Suppressor macrophage (primary cell): Measurements from ENCODE around the gene TPCN2.
A peak's percentile ranks its signal among the peaks of the same experiment; 100 is the strongest.

Source experiments
- DNase-seq, 4 experiments: peaks; one replicate each; pipeline ENCODE4 v3.0.0-alpha.2; 2020 to 2022

Gene TPCN2

DNA sequence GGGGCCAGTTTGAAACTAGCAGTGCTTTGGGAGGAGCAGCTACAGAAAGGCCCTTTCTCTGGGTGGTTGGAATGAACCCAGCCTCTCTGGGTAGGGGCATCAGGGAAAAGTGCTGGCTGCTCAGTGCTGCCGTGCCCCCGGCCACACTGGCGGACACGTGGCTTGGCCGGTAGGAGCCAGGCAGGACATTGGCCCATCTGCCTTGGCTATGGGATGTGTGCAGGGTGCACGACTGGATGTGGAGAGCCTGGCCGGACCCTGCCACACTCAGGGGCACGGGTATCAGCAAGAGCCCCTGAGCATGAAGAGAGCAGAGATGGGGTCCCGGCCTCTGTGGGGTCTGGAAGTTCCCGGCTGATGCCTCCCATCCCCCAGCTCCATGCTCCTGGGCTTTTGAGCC, 46.6 kb downstream of the TPCN2 start:
- no peak for DNase-seq

DNA sequence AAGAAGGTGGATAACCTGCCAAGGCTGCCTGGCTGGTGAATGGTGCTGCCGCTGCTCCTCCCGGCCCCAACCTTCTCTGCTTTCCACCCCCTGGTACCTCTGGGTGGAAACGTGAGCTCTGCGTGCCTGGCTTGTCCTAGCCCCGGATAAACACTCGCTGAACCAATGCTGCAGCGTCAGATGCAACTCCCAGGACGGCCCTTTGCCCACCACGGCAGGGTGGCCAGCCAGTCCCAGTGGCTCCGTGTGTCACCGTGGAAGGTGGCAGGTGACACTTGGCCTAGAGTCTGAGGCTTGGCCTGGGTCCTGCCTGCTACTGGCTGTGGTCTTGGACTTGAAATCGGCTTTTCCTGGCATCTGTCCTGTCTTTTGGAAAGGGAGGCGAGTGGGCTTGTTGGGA, 47.7 kb downstream of the TPCN2 start:
- no peak for DNase-seq

DNA sequence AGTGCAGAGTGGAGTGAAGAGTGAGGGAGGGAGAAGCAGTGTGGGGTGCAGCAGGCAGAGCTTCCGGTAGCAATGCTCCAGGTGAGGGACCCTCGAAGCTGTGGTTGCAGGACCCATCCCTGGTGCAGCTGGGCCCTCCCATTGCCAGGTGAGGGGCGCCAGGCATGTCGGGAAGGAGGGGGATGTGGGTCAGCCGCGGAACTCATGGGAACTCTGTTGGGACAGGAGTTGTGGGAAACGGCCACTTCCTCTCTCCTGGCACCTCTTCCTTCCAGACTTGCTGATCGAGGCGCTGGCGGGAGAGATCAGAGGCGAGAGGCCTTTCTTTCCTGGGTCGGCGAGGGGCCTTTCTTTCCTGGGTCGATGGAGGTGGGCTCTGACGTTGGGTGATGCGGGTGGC, 48.5 kb downstream of the TPCN2 start:
- no peak for DNase-seq

DNA sequence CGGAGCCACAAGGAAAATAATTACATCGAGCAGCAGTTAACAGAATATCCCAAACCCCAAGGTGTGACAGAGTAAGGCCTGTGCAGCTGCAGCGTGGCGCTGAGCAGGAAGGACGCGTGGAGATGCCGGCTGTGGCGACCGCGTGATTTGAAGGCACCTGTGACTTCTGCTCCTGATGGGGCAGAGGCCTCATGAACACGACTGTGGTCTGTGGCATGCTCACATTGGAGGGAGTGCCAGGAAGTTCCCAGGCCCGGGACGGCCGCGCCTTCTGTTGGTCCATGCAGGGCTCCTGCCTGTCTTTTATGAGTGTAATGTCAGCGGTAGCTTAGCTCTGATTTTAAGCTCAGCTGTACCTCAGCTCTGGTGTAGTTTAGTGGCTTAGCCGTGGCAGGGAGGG, 50.4 kb downstream of the TPCN2 start:
- peak in 1 of 4 experiments; percentile 30 for DNase-seq

DNA sequence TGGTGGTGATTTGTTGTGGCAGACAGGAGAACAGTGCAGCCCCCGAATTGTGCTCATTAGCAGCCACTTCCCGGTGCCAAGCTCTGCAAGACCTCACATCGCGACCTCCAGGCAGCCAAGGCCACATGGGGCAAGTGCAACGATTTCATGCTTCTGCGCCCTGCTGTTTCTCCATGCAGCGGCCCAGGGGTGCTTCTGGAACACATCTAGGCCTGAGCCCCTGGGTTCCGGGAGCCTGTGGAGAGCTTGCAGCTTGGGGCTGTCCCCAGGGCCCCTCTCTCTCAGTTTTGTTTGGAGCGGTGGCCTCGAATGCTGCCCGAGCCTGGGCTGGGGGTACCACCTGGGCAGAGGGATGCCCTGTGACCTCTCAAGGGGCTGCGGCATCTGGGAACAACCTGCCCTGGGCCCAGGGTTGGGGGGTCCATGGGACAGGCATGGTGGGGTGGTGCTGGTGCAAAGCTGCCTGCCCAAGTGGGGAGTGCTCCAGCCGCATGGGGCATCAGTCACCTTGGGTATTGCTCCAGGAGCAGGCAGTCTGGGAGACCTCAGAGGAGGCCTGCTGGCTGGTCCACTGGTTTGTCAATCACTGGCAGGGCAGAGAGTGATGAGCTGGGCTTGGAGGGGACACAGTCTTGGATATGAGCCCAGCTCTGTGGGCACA, 51.9 kb downstream of the TPCN2 start:
- no peak for DNase-seq

DNA sequence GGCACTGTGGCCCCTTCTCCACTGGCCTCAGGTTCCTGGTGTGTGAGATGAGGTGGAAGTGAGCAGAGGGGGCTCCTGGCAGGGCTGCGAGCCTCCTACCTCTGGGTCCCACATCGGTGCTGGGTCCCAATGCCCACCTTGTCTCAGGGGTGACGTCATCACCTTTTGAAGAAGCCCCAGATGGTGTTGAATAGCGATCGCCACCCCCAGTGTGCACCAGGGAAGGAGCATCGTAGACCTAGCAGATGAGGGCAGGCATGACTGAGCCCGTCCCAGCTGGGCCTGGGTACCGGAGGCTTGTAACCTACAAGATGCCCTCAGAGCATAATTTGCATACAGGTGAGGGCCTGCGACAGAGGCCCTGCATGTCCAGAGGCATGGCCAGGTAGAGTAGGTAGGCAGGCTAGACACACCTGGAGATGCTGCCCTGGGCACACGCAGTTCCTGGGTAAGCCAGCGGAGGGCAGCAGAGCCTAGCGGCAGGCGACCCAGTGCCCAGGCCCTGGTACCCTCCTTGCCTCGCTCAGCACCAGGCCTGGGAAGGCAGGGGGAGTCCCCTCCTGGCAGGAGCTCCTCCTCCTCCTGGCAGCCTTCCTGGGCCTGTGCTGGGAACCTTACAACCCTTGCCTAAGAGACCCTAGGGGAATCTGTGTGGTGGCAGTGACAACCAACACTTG, 52.5 kb downstream of the TPCN2 start:
- peak; percentile 73 to 86 (median 77) for DNase-seq

DNA sequence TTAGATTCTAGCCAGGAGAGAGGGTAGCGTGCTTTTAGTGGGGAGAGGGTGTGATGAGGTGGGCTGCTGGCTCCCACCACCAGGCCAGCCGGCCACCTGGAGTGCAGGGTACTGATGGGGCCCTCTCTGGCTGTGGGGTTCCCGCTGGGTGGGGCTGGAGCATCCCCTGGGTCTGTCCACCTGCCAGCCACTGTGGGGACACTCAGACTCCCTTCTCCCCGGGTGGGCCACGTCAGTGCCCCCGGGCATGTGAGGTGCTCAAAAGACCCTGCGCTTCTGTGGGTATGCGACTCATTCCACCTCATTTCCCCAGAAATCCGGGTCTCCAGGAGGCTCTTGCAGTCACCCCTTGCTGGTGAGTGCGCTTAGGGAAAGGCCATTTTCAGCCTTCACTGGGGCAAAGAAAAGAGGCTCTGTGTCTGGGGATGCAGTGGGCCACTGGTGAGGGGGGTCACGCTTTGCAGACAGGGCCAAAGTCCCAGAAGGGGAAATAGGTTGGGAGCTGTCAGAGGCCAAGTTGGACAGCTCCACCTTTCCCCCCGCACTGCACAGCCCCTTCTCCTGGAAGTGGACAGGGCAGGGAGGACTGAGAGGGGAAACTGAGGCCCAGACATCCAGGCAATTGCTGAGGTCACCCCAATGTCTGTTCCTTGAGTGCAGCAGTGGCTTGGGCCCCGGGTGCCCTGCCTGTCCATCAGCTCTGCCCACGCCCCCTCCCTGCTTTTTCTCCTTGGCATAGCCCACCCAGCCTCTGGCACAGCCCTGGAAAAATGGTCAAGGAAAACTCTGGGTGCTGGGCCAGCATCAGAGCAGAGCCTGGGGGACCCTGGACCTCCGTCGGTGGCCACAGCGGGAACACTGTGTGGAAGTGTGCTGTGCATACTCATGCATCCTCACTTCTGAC, 53.3 kb downstream of the TPCN2 start:
- no peak for DNase-seq

DNA sequence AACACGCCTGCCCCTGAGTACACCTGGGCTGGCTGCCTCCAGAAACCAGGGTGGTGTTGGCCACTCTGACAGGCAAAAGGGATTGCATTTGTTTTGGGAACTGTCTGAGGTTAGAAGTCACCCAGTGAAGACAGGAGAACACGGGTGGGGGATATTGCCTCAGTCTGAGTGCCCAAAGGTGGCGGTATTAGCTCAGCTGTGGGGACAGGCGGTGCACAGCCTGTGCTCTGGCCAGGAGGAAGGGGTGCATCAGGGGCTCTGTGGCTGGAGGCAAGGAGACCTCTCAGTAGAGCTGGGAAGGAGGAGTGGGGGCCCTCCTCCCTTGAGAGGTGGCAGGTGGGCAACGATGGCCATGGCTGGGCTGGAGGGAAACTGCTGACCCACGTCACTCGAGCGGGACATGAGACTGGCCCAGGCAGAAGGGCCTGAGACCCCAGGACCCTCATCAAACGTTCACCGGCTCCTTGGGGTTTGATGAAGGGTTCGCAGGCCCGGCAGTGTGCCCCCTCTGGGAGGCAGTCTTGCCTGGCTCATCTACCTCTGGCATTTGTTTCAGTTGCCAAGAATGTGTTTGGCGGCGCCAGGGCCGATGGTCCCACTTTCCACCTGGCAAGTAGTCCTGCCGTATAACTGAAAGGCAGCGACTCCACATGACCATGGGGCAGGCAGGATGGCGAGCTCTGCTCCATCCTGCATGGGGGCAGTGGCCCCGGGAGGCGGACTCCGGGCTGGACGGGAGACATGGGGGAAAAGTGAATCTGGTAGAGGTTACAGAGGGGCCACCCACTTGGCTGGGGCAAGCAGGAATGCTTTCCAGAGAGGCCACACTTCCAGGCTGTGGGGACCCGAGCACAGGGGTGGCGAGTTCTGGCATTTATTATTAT, 54.2 kb downstream of the TPCN2 start:
- DNase-seq, result peak in 2 of 4 experiments; percentile 25 to 28

DNA sequence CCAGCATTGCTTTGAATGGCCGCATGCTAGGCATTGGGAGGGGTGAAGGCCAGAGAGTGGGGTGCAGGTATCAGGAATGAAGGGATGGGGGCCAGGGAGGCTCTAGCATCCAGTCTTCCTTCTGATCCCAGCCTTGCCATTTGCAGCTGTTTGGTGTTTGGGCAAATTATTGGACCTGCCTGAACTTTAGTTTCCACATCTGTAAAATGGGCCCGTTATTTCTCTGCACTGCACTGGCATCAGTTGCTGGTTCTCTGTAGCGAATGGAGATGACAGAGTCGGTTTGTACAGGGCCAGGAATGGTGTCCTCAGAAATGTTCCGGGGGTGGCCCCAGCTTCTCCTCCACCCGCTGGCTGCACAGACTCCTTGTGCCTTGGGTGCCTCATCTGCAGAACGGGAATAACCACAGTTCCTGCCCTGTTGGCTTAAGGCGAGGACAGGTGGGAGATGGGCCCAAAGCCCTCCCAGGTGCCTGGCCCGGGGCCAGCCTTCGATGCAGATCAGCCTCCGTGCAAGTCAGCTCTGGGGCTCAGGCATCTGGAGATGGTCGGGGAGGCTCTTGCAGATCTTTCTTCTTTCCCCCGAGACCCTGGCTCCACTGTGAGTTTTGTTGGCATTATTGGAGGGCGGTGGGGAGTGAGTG, 55.6 kb downstream of the TPCN2 start:
- peak in 1 of 4 experiments; percentile 3 for DNase-seq

DNA sequence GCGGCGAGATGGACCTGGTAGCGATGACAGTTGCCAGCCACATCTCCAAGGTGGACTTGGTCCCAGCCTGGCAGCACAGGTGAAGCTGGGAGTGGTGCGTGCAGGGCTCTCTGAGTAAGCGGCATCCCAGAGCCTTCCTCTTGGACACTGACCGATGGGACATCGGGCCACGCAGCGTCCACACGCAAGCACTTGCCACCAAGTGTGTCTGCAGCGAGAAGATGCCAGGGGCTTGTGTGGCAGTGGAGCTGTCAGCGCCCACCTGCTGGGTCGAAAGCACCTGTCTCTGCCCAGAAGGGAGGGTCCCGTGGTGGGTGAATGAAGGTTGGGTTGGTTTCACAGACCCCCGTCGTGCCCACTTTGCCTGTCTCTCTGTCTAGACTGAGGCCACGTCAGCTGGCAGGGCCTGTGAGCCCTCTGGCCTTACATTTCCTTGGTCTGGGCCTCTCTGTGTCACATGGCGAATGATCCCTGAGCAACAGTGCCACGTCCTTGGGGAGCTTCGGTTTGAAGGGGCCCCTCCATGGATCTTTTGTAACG, 56.2 kb downstream of the TPCN2 start:
- peak in 1 of 4 experiments; percentile 1 for DNase-seq

DNA sequence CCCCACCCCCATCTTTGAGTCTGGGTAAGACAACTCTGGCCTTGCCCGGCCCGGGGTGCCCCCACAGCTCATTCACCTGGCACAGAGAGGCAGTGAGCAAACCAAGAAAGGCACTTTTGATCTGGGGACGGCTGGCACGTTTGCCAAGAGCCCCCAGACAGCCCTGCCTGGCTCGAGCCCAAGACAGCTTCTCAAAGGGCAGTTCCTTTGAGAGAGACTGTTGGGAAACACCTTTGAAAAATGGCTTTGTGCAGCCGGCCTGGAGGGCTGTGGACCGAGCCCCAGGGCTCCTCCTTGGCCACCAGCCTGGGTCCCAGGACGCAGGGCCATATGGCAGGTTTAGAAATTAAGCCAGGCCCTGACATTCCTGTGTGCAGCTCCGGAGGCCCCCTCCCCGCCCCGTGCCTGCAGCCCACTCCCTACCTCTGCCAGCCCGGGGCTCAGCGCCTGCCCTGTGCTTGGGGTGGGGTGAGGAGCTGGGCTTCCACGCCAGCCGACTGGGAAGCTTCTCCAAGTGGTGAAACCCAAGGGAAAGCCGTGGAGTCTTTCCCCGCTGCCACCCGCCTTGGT, 56.8 kb downstream of the TPCN2 start:
- DNase-seq, result no peak

DNA sequence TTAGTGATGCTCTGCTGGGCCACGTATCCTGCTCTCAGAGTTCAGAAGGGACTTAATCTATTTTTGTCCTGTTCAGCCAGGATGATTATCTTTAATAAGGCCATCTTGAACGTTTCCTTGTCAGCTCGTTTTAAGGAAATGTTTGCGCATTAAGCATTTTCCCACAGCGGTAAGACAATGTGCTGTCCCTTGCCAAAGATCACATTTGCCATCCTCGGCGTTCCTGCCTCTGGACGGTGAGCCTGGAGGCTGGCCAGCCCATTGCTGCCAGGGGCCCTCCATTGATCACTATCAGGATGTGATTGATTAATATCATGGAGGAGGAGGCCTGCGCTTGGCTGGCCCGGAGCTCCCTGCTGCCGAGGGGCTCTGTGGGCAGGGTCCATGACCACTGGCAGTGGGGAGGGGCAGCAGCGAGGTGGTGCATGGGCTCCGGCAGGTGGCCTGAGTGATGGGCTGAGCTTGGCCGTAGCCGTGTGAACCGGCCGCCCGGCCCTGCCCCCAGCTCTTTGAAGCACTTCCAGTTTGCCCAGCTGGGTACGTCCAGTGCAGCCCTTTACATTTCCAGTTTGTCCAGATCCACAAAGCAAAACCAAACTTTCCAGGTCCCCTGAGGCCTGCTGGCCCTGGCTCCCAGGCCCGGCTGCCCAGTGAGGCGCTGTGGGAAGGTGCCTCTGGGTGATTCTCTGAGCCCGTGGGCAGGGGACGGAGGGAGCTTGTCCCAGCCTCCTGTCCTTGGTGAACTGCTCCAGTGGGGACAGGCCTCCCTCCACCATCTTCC, 57.5 kb downstream of the TPCN2 start:
- DNase-seq, result no peak

DNA sequence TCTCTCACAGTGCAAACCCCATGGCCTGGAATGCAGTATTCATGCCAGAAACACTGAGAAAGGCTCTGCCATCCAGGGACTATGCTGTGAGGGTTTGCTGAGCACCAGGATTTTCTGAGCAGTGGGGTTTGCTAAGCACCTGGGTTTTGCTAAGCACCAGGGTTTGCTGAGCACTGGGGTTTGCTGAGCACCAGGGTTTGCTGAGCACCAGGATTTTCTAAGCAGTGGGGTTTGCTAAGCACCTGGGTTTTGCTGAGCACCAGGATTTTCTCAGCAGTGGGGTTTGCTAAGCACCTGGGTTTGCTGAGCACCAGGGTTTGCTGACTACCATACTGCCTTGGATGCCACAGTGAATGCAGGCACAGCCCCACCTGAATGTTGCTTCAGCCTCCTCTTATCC, 58.7 kb downstream of the TPCN2 start:
- no peak for DNase-seq

DNA sequence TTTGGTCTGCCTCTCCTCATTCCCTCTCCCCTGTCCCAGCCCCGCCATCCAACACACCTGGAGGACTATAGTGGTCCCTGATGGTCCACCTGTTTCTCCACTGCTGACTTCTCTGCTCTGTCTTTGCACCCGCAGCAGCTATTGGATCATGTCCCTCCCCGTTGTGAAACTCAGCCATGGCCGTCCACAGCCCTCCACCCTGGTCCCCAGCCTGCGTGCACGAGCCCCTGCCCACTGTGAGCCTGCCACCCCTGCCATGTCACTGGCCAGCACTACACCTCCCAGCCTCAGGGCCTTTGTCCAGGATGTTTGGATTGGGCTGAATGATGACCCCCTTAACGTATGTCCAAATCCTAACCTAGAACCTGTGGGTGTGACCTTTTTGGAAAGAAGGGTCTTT, 59.3 kb downstream of the TPCN2 start:
- no peak for DNase-seq

DNA sequence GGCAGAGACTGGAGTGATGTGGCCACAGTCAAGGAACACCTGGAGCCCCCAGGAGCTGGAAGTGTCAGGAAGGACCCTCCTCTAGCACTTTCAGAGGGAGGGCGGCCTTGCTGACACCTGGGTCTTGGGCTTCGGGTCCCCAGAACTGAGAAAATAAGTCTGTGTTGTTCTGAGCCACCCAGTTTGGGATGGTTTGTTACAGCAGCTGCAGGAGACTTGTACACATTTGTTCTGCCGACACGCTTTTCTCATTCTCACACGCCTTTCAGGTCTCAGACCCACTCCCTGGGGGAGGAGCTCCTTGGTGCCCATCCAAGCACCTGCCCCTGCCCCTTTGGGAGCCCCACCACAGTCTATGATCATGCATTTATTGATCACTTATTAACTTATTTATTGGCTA, 59.8 kb downstream of the TPCN2 start:
- DNase-seq, result no peak

DNA sequence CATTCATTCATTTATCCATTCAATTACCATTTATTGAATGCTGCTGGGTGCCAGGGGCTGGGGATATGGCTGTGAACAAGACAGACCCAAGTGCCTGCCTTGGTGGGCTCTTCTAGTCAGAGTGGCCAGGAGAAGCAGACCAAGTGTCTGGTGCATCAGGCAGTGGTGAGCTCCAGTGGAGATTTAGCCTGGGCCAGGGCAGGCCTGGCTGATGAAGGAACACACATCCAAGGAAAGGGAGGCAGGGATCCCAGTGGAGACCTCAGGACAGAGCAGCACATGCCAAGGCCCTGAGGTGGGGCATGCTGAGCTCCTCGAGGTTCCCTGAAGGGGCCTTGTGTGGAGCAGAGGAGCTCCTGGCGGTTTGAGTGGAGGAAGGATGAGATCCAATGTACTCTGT, 60.4 kb downstream of the TPCN2 start:
- no peak for DNase-seq

DNA sequence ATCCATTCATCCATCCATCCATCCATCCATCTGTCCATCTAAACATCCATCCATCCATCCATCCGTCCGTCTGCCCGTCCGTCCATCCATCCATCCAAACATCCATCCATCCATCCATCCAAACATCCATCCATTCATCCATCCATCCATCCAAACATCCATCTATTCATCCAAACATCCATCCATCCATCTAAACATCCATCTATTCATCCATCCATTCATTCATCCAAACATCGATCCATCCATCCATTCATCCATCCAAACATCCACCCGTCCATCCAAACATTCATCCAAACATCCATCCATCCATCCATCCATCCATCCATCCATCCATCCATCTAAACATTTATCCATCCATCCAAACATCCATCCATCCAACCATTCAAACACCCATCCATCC, 61.7 kb downstream of the TPCN2 start:
- DNase-seq, result no peak

DNA sequence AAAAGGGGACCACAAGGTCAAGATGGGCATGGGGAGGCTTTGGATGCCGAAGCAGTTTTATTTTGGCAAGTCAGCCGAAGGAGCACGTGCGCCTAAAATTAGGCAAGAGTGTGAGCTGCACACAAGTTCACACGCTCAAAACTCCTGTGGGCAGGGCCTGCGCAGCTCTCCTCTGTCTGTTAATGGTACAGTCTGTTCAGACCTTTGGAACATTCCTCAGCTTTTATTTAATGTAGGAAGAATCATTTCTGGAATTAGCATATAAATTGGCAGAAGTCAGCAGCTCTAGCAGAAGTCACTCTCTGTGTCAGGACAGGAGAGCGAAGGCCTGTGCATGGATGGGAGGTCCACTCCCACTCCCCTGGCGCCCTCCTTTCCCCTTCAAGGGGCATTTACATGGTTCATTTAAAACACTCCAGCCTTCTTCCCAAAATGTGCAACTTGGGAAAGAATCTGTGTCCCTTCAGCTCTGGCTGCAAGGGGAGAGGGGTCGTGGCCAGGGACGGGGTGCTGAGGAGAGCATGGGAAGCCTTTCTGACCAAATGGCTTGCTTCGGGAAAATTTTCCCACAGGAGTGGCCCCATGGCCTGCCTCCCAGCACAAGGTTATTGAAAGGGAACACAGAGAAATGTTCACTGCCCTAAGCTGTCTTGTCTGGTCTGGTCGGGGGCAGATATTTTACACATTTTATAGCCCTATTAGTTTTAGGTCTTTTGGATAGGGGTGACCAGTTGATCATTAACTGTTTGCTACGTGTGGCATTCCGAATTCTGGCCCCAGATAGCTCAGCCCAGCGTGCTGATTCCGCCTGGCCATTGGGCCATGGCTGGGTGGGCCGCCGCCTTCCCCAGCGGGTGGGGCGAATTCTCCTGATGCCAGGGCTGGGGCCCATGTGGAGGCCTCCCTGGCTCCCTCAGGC, 63.2 kb downstream of the TPCN2 start:
- DNase-seq, result no peak

DNA sequence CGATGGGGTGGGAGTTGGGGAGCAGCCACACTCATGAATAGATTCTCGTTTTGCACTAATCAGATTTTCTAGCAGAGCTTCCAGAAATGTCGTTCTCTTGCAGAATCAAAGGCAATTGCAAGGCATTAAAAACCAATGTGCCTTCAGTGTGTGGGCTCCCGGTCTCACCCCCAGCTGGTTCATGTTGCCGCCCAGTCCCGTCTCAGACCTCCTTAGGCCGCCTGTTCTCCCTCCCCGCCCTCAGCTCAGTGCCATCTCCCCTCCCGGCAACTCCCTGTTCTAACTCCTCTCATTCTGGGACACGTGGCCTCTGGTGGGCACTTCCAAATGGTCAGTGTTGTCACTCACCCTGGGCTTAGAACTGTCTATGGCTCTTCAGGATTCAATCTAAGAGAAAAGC, 64.5 kb downstream of the TPCN2 start:
- no peak for DNase-seq
